Measurements from ENCODE around the gene PCLO.
"Not testable (repeated sequence)": the region's sequence is repeated elsewhere in the genome, so short reads cannot be mapped to it uniquely, and the experiment has no call there.

Gene PCLO

GRCh38 chr7:82706344-82706743, 456.3 kb downstream of the PCLO start:
- H3K36me3 ChIP-seq (ENCODE audit: control insufficient read depth in 2 of 2, insufficient read depth in 2 of 2, low read length in 2 of 2); H3K9me3 ChIP-seq (ENCODE audit: control insufficient read depth in 2 of 2, low read length in 2 of 2); H3K27ac ChIP-seq (ENCODE audit: low read length); H3K9ac ChIP-seq (ENCODE audit: low read length in 2 of 2); H3K27me3 ChIP-seq (ENCODE audit: control insufficient read depth in 1 of 2, insufficient read depth in 2 of 2, low read length in 2 of 2); H3K4me3 ChIP-seq (ENCODE audit: low read length in 2 of 2); H3K4me1 ChIP-seq (ENCODE audit: control insufficient read depth, insufficient read depth, low read length): not testable (repeated sequence)

- no peaks in the 10 kb centered on the region for H3K4me1 ChIP-seq (ENCODE audit: control insufficient read depth, insufficient read depth, low read length)
- no peaks in the 10 kb centered on the region for H3K27me3 ChIP-seq (ENCODE audit: control insufficient read depth in 1 of 2, insufficient read depth in 2 of 2, low read length in 2 of 2)
- no peaks in the 10 kb centered on the region for H3K36me3 ChIP-seq (ENCODE audit: control insufficient read depth in 2 of 2, insufficient read depth in 2 of 2, low read length in 2 of 2)
- H3K9me3 ChIP-seq (ENCODE audit: control insufficient read depth in 2 of 2, low read length in 2 of 2), result no peaks in the 10 kb centered on the region
- H3K9ac ChIP-seq (ENCODE audit: low read length in 2 of 2), result no peak overlapping the region
- no peak overlapping the region for H3K27ac ChIP-seq (ENCODE audit: low read length)
- no peak overlapping the region for H3K4me3 ChIP-seq (ENCODE audit: low read length in 2 of 2)
Measured at GRCh38 chr7:82705517-82706260, 457.0 kb downstream of the PCLO start.

GRCh38 chr7:82704121-82704520, 458.6 kb downstream of the PCLO start:
- no peak overlapping the region for H3K4me3 ChIP-seq (ENCODE audit: low read length in 2 of 2)
- H3K36me3 ChIP-seq (ENCODE audit: control insufficient read depth in 2 of 2, insufficient read depth in 2 of 2, low read length in 2 of 2), result no peaks in the 10 kb centered on the region
- no peaks in the 10 kb centered on the region for H3K4me1 ChIP-seq (ENCODE audit: control insufficient read depth, insufficient read depth, low read length)
- H3K27ac ChIP-seq (ENCODE audit: low read length), result no peak overlapping the region
- H3K9ac ChIP-seq (ENCODE audit: low read length in 2 of 2), result no peak overlapping the region
- H3K9me3 ChIP-seq (ENCODE audit: control insufficient read depth in 2 of 2, low read length in 2 of 2), result no peaks in the 10 kb centered on the region
- H3K27me3 ChIP-seq (ENCODE audit: control insufficient read depth in 1 of 2, insufficient read depth in 2 of 2, low read length in 2 of 2), result no peaks in the 10 kb centered on the region
